Ramos (cell line): ENCODE measurements around the gene BACE1-AS.

Experiments used
- in situ Hi-C: fragments of 300-500 bp; cut with MboI; formaldehyde crosslinking; loops from one replicate; pipeline ENCODE4 v1.14.3; 2022; ENCODE audit warnings: low sequenced_read_pairs; ENCODE audit not compliant: unreplicated experiment

BACE1-AS gene

DNA sequence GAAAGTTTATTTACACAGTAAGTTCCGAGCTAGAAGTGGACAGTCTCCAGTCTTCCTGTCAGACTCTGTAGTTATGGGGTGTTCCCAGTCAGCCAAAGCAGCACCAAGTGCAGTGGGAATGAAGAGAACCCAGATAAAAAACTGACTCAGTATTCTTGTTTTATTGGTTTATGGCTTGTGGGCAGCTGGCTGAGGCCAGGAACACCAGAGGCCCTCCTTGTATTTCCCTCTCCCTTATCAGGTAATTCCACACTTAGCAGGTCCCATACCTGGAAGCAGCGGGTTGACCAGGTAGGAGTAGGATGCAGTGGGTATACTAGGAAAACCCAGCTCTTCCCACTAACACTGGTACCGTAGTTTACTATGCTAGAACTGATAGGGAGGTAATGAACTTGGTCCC is 3.5 kb upstream of the BACE1-AS start:
- in situ Hi-C loops, result no loop called here

DNA sequence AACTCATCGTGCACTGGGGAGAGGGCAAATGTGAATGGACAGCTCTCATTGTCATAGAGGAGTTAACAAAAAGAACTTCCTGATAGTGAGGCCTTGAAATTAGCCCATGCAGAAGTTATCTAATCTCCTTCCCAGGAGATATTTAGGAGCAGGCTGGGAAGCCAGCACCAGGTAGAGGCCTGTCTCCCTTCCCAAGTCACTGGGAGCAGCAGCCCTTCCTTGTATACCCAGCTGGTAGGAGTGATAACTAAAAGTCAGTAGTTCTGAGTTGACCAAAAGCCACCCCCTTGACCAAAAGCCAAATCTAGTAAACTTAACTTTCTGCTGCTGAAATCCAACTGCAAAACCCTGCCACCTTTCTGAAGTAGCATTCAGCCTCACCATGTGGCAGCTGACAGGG is 1.4 kb upstream of the BACE1-AS start:
- in situ Hi-C loops, result loop anchor here (10.0 kb wide), 1 partner anchor 65 kb away; no protein-coding TSS in a partner anchor

DNA sequence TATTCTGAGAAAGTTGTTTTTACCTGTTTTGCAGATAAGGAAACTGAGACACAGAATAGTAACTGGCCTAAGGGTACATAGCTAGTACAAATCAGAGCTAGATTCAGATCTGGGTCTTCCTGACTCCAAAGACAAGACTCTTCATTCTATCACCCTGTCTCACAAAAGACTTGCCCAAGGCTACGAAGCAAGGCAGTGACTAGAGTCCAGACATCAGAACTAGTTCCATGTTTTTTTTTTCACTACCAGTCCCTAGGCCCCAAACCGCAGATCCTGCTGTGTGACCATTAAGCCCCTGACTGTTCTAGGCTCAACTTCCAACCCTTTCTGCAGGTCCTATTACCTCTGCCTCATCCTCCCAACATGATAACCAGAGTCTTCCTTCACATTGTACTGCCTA is 1.5 kb downstream of the BACE1-AS start:
- in situ Hi-C loops, result loop anchor here (10.0 kb wide), 1 partner anchor 62 kb away; no protein-coding TSS in a partner anchor

DNA sequence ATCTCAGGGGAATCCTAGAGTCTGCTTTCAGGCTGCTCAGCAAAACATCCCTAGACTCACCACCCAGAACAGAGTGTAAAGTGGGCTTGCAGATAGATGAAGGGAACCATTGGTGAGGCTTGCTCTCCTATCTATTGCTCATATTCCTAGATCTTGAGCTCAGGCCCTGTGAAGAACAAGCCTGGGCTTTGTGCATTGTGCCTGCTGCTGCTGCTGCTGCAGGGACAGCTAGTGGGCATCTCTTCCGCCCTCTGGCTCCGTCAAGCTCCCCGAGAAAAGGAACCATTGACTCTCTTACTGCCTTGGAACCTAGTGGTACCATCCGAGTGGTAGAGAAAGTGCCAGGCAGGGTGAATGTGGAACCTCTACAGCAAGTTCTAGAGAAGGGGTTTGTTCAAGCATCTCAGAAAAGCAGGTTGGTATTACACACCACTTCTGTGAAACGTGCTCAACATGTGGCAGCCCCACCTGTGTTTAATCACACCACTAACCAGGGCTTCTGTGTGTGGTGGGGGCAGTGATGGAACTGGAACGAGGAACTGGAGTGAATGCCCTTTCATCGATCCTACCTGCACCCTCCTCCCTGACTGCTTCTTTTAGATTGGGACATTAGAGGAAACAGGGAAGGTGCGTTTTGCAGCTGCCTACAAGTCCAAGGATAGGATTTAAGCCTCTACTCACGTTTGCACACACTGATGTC is 4.4 kb downstream of the BACE1-AS start:
- in situ Hi-C loops, result loop anchor here (10.0 kb wide), 1 partner anchor 59 kb away; no protein-coding TSS in a partner anchor

DNA sequence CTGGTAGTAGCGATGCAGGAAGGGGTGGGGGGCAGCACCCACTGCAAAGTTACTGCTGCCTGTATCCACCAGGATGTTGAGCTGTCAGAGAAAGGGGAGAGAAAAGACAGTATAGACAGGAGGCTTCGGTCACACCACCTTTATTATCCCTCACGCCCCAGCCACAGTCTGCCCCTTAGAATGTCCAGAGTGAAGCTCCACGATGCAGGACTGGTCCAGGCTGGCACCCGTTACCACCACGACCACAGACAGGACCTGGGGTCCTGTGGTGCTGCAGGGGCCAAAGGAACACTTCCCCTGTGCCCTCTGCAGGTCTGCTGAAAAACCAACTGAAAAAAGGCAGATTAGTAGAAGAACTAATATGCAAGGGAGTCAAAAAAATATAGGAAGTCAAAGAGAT is 5.7 kb downstream of the BACE1-AS start:
- in situ Hi-C loops, result loop anchor here (10.0 kb wide), 1 partner anchor 58 kb away; no protein-coding TSS in a partner anchor

DNA sequence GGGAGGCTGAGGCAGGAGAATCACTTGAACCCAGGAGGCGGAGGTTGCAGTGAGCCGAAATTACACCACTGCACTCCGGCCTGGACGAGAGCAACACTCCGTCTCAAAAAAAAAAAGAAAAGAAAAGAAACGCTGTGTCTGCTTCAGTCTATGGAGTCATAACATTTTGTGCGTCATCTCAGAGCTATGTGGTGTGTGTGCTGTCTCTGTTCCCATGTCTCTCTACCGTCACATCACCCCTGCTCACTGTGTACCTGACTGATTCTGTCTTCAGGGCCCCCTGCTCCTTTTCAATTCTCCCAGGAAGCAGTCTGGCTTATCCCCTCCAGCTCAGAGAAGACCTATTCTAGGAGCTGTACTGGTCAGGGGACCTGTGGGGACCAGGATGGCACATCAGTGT is 7.0 kb downstream of the BACE1-AS start:
- in situ Hi-C loops, result loop anchor here (10.0 kb wide), 1 partner anchor 57 kb away; no protein-coding TSS in a partner anchor

DNA sequence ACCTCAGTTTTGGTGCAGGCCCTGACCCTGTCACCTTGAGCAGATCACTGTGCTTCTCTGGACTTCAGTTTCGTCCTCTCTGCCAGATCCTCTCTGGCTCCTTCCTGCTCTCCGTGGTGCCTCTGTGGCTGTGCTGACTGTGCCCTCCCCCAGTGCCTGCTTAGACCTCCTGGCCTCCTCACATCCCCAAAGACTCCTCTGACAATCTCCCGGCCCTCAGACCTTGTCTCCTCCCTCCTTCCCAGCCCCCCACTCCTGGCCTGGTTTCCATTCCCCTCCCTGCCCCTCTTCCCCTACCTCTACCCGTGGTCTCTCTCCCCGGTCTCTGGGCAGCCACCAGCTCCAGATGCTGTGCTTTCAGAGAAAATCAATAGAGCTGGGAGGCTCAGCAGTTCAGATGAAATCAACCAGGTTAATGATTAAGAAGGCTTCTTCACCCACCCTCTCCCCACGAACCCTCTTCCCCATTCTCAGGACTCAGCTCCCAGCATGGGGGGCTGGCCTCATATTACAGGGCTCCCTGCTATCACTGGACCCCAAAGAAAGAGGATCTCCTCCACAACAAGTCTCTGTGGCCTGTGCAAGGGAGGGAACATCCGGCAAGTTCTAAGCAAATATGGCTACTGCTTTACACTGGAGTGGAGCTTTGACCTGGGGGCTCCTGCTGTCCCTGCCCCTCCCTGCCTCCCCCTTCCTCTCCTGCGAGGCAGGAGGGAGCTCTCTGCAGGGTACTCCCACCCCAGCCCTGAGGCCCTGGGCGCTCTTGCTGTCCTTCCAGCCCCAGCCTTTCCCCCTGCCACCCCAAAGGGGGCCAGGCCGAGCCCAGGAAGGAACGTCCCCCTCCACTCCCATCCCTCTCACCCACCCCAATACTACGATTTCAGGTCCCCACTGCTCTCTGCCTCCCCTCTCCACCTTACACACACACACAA is 8.5 kb downstream of the BACE1-AS start:
- in situ Hi-C loops, result loop anchor here (10.0 kb wide), 1 partner anchor 55 kb away; no protein-coding TSS in a partner anchor

DNA sequence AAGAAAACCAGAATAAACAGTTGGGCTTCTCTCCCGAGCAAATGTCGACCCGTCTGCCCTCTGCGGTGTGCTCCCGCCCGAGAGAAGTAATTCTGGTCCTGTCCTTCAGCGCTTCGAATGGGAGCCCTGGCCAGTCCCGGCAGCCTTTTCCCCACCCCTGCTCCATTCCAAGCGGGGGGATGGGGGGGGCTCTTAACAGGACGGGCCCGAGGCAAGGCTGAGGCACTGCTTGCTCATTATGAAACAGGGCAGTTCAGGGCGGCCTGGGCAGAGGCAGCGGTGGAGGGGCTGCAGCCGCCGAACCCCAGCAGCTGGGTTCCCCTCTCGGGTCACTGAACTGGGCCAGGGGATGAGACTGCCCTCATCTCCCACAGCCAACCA is 9.1 kb downstream of the BACE1-AS start:
- in situ Hi-C loops, result no loop called here

DNA sequence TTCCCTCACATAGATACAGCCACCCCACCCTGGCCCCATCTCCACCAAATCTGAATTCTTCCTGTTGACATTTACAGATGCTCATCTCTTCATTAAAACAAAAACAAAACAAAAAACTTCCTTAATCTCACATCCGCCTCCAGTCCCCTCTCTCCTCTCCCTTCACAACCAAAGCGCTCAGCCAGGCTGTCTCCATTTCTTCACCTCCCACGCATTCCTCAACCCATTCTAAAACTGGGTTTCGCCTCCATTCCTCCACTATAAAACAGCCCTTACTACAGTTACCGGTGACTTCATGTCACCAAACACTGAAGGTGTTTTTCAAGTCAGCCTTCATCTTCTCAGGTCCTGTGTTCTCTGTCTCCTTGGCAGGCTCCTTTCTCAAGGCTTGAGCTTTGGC is 9.6 kb downstream of the BACE1-AS start:
- in situ Hi-C loops, result no loop called here

DNA sequence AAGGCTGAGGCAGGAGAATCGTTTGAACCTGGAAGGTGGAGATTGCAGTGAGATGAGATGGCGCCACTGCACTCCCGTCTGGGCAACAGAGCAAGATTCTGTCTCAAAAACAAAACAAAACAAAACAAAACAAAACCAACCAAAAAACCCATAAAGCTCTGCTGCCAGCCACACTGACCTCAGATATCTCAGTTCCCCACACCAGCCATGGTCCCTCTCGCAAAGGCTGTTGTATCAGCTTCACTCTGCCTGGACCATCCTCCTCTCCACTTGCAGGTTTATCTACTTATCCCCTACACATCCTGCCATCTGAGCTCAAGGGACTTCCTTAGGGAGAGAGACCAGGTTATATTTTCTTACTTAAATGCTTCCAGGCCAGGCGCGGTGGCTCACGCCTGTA is 11.1 kb downstream of the BACE1-AS start:
- in situ Hi-C loops, result no loop called here

DNA sequence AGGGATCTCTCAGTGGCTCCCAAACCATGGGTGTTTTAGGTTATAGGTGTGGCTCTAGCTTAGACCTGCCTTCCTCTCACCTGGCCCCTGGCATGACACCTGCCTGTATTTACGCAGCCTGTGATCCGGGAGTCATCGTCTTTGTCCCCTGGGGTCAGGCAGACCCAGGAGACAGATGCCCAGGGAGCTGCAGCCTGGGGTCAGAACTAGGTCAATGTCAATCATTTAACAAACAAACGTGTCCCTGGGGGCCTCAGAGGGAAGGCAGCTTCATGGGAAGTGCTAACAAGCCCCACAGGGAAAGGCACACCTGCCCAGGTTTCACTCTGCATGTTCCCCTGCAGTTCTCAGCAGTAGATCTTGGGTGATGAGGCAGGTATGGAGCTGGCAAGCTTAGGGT is 12.0 kb downstream of the BACE1-AS start:
- in situ Hi-C loops, result no loop called here

DNA sequence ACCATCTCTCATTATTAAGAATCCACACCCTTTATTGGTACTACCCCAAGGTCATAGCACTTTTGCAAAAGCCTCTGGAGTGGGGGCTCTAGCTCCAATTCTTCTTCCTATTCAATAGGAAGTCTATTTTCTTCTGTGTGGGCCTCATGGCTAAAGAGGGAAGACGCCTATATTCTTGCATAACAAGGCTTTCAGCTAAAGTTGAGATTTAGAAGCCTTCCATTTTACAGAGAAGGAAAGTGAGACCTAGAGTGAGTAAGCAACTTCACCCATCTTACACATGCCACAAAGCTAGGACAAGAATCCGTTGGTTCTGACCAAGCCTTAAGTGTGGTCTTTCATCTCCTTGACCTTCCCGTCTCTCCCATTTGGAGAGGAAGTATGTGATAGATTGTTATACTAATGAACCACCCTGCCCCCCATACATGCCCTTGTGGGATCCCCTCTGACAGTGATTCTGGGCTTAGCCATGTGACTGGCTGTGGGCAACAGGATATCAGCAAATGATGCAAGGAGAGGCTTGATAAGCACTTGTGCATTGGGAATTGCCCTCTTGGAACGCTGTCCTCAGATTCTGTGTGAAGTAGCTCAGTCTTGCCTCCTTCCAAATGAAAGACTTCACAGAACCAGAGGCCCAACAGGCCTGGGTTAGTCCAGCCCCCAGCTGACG is 12.6 kb downstream of the BACE1-AS start:
- in situ Hi-C loops, result no loop called here

DNA sequence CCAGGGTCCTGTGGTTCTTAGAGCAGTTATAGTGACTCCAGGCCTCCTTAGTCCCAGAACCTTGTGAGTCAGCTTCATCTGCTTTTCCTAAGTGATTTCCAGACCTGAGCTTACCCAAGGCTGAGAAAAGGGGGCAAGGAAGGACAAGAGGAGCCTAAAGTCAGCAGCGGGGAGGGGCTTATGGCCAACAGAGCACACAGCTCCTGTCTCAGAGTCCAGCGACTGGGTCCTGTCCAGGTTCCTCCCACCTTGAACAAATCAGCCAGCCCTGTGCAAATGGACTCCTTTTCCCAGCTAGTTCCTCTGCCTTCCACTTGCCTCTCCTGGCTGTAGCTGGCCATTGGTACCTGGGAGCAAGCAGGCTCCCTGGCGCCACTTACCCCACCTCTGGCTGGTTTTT is 14.0 kb downstream of the BACE1-AS start:
- in situ Hi-C loops, result no loop called here

DNA sequence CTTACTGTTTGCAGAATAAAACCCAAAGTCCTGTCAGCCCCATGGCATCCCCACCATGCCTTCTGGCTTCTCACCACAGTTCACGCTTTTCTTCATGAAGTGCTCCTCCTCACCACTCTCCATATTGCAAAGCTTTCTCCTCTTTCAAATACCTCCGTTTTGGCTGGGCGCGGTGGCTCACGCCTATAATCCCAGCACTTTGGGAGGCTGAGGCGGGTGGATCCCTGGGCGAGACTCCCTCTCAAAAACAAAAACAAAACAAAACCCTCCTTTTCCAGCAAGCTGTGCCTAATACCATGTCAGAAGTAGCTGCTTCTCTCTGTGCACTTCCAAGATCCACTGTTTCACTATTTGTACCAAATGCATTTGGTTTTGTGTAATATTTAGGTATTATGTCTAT is 18.2 kb downstream of the BACE1-AS start:
- in situ Hi-C loops, result no loop called here

DNA sequence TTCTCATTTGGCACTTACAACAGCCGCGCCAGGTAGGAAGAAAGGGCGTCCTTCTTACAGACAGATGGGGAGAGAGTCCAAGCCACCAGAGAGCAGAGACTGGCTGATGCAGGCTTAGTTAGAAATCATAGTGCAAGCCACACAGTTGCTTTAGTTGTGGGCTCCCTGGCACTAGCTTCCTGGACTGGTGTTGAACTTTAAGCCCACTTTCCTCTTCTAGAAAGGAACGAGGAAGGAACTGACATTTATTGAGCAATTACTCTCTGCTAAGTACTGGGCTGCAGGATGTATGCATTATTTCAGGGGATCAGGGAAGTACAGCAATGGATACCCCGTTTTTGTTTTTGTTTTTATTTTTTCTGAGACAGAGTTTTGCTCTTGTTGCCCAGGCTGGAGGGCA is 21.9 kb downstream of the BACE1-AS start:
- in situ Hi-C loops, result no loop called here

DNA sequence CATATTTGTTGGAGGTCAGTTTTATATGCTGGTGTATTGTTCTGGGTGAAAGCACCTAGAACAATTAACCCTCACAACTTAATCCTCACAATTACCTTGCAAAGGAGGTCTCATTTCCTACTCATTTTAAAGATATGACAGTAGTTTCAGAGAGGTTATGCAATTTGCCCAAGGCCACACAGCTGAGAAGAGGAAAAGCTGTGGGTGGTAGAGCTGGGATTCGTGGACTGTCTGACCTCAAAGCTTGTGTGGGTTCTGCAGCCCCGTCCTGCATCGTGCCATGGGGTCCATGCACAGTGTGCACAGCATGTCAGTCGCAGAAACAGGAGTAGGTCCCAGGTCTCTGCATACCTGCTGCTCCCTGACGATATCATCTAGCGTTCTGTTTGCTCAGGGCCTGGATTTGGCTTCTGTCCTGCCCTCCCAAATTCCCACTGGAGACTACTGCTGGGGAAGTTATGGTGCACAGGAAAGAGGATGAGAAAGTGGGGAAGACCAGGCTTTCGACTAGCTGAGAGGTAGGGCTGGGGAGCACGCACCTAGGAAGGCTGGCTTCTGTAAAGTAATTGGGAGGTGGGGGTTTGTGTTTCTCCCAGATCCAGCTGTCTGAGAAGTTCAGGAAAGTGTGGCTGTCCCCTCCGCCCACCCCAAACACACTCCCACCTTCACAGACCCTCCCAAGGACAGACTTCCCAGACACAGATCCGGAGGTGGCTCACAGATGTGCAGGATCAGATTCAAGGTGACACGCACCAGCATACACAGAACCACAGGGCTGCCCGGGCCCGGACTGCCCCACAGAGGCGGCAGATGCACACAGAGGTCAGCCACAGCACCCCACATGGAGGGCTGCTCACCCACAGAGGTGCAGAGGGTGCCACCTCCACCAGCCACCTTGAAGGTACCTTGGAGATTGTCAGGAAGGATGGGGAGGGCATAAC is 23.0 kb downstream of the BACE1-AS start:
- in situ Hi-C loops, result no loop called here

DNA sequence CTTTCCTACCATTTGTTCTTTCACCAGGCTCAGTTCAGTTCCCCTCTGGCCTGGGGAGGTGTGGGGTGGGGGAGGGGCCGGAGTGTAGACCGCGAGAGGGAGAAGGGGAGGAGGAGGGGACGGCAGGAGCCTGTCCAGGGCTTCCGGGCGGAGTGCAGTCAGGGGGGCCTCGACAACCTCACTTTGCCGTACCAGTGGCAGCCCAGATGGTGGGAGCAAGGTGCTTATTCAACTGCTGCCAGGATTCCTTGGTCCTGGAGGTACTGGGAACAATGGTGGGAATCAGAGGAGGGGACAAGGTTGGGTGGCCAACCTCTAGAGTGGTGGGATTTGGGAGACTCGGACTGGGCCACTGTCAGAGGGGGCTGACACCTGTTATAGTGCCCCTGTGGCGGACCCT is 23.7 kb downstream of the BACE1-AS start:
- in situ Hi-C loops, result no loop called here

DNA sequence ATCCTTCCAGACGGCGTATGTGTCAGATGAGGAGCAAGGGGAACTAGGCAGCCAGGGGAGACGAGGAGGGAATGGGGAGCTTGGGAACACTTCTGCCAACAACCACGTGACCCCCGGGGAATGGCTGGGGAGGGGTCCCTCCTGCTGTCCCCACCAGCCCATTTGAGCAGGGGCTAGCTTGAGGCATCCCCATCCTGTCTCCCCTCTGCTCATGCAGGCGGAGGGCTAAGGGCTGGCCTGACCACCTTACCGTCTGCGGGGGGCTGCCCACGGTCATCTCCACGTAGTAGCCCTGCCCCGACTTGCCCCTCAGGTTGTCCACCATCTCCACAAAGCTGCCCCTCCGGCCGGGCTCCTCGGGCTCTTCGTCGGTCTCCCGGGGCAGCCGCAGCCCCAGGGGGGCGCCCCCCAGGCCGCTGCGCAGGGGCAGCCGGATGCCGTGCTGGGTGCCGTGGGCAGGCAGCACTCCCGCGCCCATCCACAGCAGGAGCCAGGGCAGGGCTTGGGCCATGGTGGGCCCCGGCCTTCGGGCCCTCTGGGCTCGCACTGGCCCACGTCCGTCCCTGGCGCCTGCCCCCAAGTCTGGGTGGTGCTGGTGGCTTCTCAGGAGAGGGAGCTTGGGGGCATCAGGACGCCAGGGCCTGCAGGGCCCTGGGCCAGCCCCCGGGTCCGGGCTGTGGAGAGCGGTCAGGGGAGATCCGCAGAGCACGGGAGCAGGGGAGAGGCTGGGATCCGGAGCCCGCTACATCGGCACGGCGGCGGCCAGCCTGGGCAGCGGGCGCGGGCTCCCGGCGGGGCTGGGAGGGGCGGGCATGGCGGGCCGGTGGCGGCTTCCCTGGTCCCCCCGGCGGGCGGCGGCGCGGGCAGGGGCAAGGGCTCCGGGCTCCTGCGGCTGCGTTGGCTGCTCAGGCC is 24.4 kb downstream of the BACE1-AS start:
- in situ Hi-C loops, result no loop called here
